ENCODE results near the gene SORCS2.

DNA sequence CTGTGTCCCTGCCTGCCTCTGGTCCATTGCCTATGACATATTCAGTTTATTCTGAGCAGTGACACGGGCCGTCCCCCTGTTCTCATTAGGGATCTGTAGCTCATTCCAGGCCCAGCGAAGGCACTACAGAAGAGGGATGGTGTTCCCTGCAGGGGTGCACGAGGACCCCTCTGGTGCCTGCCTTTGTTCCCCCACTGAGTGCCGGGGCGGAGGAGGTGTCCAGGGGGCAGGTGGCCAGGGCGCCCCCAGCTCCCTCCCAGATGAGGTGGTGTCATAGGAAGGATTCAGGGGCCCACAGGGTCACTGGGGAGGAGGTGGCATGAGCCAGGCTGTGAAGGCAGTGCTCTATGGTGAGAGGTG lies 61.0 kb downstream of the SORCS2 start:
- no peak for TF ChIP-seq EZH2 (IDR thresholded peaks at IDR 0.05; ENCODE audit: borderline replicate concordance, low read depth, low read length, severe bottlenecking)
- TF ChIP-seq, protein P1, sequence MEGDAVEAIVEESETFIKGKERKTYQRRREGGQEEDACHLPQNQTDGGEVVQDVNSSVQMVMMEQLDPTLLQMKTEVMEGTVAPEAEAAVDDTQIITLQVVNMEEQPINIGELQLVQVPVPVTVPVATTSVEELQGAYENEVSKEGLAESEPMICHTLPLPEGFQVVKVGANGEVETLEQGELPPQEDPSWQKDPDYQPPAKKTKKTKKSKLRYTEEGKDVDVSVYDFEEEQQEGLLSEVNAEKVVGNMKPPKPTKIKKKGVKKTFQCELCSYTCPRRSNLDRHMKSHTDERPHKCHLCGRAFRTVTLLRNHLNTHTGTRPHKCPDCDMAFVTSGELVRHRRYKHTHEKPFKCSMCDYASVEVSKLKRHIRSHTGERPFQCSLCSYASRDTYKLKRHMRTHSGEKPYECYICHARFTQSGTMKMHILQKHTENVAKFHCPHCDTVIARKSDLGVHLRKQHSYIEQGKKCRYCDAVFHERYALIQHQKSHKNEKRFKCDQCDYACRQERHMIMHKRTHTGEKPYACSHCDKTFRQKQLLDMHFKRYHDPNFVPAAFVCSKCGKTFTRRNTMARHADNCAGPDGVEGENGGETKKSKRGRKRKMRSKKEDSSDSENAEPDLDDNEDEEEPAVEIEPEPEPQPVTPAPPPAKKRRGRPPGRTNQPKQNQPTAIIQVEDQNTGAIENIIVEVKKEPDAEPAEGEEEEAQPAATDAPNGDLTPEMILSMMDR (IDR thresholded peaks at IDR 0.05; ENCODE audit: borderline replicate concordance, extremely low read depth, low read length, poor library complexity, severe bottlenecking) = no peak
